ENCODE measurements around the gene SIRT2. TPM values are rescaled to one million over a fixed set of nuclear protein-coding genes. Genes with fewer than 3 reads are reported as not detected.

The SIRT2 gene
- total and polyA plus RNA-seq, 2 of the 8 experiments (the other 6 are each of a cell fraction or from before 2014, with no cell fraction given) = 6.5 to 10.0 TPM

DNA sequence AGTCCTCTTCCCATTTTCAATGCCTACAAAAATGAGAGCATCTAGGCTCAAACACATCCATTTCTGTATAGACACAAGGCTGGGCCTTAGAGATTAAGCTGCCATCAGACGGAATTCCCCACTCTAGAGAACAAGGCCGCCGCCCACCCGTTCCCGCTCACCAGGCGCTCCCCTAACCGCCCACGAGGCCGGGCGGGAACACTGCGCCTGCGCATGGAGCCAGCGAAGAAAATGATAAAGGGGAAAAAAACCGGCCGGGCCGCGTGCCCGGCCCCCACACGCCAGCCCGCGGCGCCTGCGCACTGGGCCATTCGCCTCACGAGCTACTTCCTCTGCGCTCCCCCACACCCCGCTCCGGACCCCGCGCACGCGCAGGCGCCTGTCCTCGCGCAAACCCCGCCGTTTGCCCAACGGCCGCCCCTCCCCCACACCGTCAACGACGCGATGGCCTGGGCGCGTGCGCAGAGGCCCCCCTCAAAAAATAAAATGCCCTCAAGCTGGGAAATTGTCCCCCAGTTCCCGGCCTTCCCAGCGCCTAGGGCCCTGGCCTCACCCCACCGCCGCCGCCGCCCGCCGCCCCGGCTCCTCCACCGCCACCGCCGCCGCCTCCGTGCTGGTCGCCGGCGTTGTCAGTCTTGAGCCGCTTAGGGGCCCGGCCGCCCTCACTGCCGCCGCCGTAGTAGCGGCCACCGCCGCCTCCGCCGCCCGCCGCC, 50.1 kb downstream of the SIRT2 start (continued):
- TF ChIP-seq, protein P1, sequence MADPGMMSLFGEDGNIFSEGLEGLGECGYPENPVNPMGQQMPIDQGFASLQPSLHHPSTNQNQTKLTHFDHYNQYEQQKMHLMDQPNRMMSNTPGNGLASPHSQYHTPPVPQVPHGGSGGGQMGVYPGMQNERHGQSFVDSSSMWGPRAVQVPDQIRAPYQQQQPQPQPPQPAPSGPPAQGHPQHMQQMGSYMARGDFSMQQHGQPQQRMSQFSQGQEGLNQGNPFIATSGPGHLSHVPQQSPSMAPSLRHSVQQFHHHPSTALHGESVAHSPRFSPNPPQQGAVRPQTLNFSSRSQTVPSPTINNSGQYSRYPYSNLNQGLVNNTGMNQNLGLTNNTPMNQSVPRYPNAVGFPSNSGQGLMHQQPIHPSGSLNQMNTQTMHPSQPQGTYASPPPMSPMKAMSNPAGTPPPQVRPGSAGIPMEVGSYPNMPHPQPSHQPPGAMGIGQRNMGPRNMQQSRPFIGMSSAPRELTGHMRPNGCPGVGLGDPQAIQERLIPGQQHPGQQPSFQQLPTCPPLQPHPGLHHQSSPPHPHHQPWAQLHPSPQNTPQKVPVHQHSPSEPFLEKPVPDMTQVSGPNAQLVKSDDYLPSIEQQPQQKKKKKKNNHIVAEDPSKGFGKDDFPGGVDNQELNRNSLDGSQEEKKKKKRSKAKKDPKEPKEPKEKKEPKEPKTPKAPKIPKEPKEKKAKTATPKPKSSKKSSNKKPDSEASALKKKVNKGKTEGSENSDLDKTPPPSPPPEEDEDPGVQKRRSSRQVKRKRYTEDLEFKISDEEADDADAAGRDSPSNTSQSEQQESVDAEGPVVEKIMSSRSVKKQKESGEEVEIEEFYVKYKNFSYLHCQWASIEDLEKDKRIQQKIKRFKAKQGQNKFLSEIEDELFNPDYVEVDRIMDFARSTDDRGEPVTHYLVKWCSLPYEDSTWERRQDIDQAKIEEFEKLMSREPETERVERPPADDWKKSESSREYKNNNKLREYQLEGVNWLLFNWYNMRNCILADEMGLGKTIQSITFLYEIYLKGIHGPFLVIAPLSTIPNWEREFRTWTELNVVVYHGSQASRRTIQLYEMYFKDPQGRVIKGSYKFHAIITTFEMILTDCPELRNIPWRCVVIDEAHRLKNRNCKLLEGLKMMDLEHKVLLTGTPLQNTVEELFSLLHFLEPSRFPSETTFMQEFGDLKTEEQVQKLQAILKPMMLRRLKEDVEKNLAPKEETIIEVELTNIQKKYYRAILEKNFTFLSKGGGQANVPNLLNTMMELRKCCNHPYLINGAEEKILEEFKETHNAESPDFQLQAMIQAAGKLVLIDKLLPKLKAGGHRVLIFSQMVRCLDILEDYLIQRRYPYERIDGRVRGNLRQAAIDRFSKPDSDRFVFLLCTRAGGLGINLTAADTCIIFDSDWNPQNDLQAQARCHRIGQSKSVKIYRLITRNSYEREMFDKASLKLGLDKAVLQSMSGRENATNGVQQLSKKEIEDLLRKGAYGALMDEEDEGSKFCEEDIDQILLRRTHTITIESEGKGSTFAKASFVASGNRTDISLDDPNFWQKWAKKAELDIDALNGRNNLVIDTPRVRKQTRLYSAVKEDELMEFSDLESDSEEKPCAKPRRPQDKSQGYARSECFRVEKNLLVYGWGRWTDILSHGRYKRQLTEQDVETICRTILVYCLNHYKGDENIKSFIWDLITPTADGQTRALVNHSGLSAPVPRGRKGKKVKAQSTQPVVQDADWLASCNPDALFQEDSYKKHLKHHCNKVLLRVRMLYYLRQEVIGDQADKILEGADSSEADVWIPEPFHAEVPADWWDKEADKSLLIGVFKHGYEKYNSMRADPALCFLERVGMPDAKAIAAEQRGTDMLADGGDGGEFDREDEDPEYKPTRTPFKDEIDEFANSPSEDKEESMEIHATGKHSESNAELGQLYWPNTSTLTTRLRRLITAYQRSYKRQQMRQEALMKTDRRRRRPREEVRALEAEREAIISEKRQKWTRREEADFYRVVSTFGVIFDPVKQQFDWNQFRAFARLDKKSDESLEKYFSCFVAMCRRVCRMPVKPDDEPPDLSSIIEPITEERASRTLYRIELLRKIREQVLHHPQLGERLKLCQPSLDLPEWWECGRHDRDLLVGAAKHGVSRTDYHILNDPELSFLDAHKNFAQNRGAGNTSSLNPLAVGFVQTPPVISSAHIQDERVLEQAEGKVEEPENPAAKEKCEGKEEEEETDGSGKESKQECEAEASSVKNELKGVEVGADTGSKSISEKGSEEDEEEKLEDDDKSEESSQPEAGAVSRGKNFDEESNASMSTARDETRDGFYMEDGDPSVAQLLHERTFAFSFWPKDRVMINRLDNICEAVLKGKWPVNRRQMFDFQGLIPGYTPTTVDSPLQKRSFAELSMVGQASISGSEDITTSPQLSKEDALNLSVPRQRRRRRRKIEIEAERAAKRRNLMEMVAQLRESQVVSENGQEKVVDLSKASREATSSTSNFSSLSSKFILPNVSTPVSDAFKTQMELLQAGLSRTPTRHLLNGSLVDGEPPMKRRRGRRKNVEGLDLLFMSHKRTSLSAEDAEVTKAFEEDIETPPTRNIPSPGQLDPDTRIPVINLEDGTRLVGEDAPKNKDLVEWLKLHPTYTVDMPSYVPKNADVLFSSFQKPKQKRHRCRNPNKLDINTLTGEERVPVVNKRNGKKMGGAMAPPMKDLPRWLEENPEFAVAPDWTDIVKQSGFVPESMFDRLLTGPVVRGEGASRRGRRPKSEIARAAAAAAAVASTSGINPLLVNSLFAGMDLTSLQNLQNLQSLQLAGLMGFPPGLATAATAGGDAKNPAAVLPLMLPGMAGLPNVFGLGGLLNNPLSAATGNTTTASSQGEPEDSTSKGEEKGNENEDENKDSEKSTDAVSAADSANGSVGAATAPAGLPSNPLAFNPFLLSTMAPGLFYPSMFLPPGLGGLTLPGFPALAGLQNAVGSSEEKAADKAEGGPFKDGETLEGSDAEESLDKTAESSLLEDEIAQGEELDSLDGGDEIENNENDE (IDR thresholded peaks at IDR 0.05; ENCODE audit: insufficient replicate concordance, low read length) = no peak
- TF ChIP-seq TCF12 (IDR thresholded peaks at IDR 0.05; ENCODE audit: low read depth, low read length) (no peak), TEAD4 (IDR thresholded peaks at IDR 0.05; ENCODE audit: low read depth, low read length) (no peak), HDAC2 (IDR thresholded peaks at IDR 0.05; ENCODE audit: borderline replicate concordance in 1 of 2, low read depth in 2 of 2, low read length in 2 of 2) (no peak; a peak in 1 of 4 replicates), CHD2 (IDR thresholded peaks at IDR 0.05; ENCODE audit: low read length) (no peak), BRCA1 (IDR thresholded peaks at IDR 0.05; ENCODE audit: low read depth, low read length) (no peak), ZNF274 (IDR thresholded peaks at IDR 0.05; ENCODE audit: borderline replicate concordance, extremely low read depth, low read length) (no peak), HDAC6 (IDR thresholded peaks at IDR 0.05; ENCODE audit: low read depth, low read length) (no peak), RAD21 (IDR thresholded peaks at IDR 0.05 in 1 of 2, conservative IDR thresholded peaks at IDR 0.05 in 1 of 2; ENCODE audit: low read depth in 2 of 2, low read length in 2 of 2) (no peak), GABPA (IDR thresholded peaks at IDR 0.05; ENCODE audit: borderline replicate concordance, insufficient read depth, low read length) (no peak)

All from H1 (cell line).